Measurements from ENCODE around the gene KRT25. TPM values are rescaled to one million over a fixed set of nuclear protein-coding genes. Genes with fewer than 3 reads are reported as not detected.
"Not testable (repeated sequence)": the region's sequence is repeated elsewhere in the genome, so short reads cannot be mapped to it uniquely, and the experiment has no call there.

Gene KRT25
- total RNA-seq, 4 donors from 2014 or later: not detected

- Histone ChIP-seq H3K4me1 (no peaks in the 10 kb centered on the region), H3K36me3 (no peaks in the 10 kb centered on the region), H3K27ac (no peak overlapping the region), H3K4me3 (peak overlapping the region in 1 of 4 donors; percentile 0), H3K27me3 (peaks cover 0 to 5% (median 0%) of the 10 kb centered on the region in 3 donors), H3K9me3 (peaks cover 0 to 19% (median 9%) of the 10 kb centered on the region in 3 donors)
- intact Hi-C loops (cut with DNase I; ENCODE audit: low total_unique reads) (no loop called here), in situ Hi-C loops (cut with MboI; ENCODE audit: low sequenced_read_pairs in 4 of 4) (no loop called here)
- ATAC-seq: no peak
- TF ChIP-seq POLR2A (IDR thresholded peaks at IDR 0.05) (no peak), CTCF (IDR thresholded peaks at IDR 0.05 in 4 of 5, conservative IDR thresholded peaks at IDR 0.05 in 1 of 5) (no peak)
- DNase-seq: no peak
Measured at GRCh38 chr17:40760105-40761016, 5.2 kb upstream of the KRT25 start.

GRCh38 chr17:40753804-40754203, 1.3 kb downstream of the KRT25 start:
- H3K27ac ChIP-seq: no peak overlapping the region
- ATAC-seq: no peak
- H3K4me3 ChIP-seq: no peak overlapping the region
- intact Hi-C loops (cut with DNase I; ENCODE audit: low total_unique reads) (no loop called here), in situ Hi-C loops (cut with MboI; ENCODE audit: low sequenced_read_pairs in 4 of 4) (no loop called here)
- DNase-seq: no peak
- no peak for TF ChIP-seq CTCF (IDR thresholded peaks at IDR 0.05 in 4 of 5, conservative IDR thresholded peaks at IDR 0.05 in 1 of 5)
- no peak for TF ChIP-seq POLR2A (IDR thresholded peaks at IDR 0.05)
- peaks cover 0 to 9% (median 3%) of the 10 kb centered on the region in 3 donors for H3K27me3 ChIP-seq
- no peaks in the 10 kb centered on the region for H3K36me3 ChIP-seq
- no peaks in the 10 kb centered on the region for H3K9me3 ChIP-seq
- H3K4me1 ChIP-seq: no peaks in the 10 kb centered on the region

- TF ChIP-seq CTCF (IDR thresholded peaks at IDR 0.05 in 4 of 5, conservative IDR thresholded peaks at IDR 0.05 in 1 of 5) (no peak), POLR2A (IDR thresholded peaks at IDR 0.05) (no peak)
- DNase-seq (no peak), ATAC-seq (no peak)
- Histone ChIP-seq H3K4me3 (no peak overlapping the region), H3K27me3 (peaks cover 0 to 9% (median 3%) of the 10 kb centered on the region in 3 donors), H3K9me3 (no peaks in the 10 kb centered on the region), H3K27ac (no peak overlapping the region), H3K36me3 (no peaks in the 10 kb centered on the region), H3K4me1 (no peaks in the 10 kb centered on the region)
- in situ Hi-C loops (cut with MboI; ENCODE audit: low sequenced_read_pairs in 4 of 4): no loop called here
- intact Hi-C loops (cut with DNase I; ENCODE audit: low total_unique reads): no loop called here
Measured at GRCh38 chr17:40751065-40751464, 4.1 kb downstream of the KRT25 start.

- DNase-seq (no peak), ATAC-seq (no peak)
- no peak overlapping the region for H3K4me3 ChIP-seq
- H3K27me3 ChIP-seq: peaks cover 0 to 9% (median 3%) of the 10 kb centered on the region in 3 donors
- no peaks in the 10 kb centered on the region for H3K36me3 ChIP-seq
- no peak overlapping the region for H3K27ac ChIP-seq
- intact Hi-C loops (cut with DNase I; ENCODE audit: low total_unique reads): no loop called here
- in situ Hi-C loops (cut with MboI; ENCODE audit: low sequenced_read_pairs in 4 of 4): no loop called here
- no peaks in the 10 kb centered on the region for H3K9me3 ChIP-seq
- TF ChIP-seq POLR2A (IDR thresholded peaks at IDR 0.05) (no peak), CTCF (IDR thresholded peaks at IDR 0.05 in 4 of 5, conservative IDR thresholded peaks at IDR 0.05 in 1 of 5) (no peak)
- H3K4me1 ChIP-seq: no peaks in the 10 kb centered on the region
Measured at GRCh38 chr17:40750391-40750790, 4.7 kb downstream of the KRT25 start.

GRCh38 chr17:40748666-40749065, 6.5 kb downstream of the KRT25 start:
- not testable (repeated sequence) for H3K27me3 ChIP-seq, H3K27ac ChIP-seq, DNase-seq

More at GRCh38 chr17:40748666-40749065, 6.5 kb downstream of the KRT25 start:
- ATAC-seq; intact Hi-C loops (cut with DNase I; ENCODE audit: low total_unique reads); H3K36me3 ChIP-seq; H3K9me3 ChIP-seq; H3K4me3 ChIP-seq; H3K4me1 ChIP-seq; in situ Hi-C loops (cut with MboI; ENCODE audit: low sequenced_read_pairs in 4 of 4): not testable (repeated sequence)

Data from gastrocnemius medialis (tissue), 4 donors.